GM12878 (cell line): ENCODE data around the gene CMYA5. TPM values are rescaled to one million over a fixed set of nuclear protein-coding genes. Genes with fewer than 3 reads are reported as not detected.

Experiments
- ATAC-seq: fragments of 200-7000 bp; cut with Tn5 transposase; 3 replicates; pipeline ENCODE4 v1.9.1; 2020; ENCODE audit warnings: mild to moderate bottlenecking, moderate library complexity
- BruUV-seq: library from RNA; stranded (reverse); fragments of 400-500 nt; replicated peaks from 2 replicates; lab custom pipeline; 2021; lab: Mats Ljungman, UMichigan
- CTCF ChIA-PET: fragments of 300-600 bp; sonication (Branson Sonifier 250); formaldehyde crosslinking; extraction: SDS; loops from one replicate; lab custom pipeline; 2021; ENCODE audit warnings: inconsistent platforms; lab: Yijun Ruan, JAX
- POLR2A ChIA-PET: fragments of 350-600 bp; formaldehyde crosslinking; extraction: SDS; loops from one replicate; lab custom pipeline; 2021; ENCODE audit warnings: inconsistent platforms; lab: Charles Lee
- RAD21 ChIA-PET: fragments of 300-600 bp; sonication (Branson Sonifier 250); formaldehyde crosslinking; loops from one replicate; lab custom pipeline; 2023; ENCODE audit warnings: antibody characterized with exemption; ENCODE audit not compliant: unreplicated experiment; lab: Charles Lee
- SMC1A ChIA-PET: fragments of 300-600 bp; sonication (Branson Sonifier 250); formaldehyde crosslinking; loops from one replicate; lab custom pipeline; 2023; ENCODE audit not compliant: unreplicated experiment, uncharacterized antibody; lab: Charles Lee
- DNase-seq: peaks from one replicate; pipeline ENCODE4 v3.0.0-alpha.2; 2011; ENCODE audit warnings: low read depth, low spot score
- FAIRE-seq: peaks from 3 replicates; lab custom pipeline; 2011; peaks lifted over from hg19 to GRCh38; lab: Jason Lieb, UNC
- H2AFZ ChIP-seq: 2 replicates; pipeline ENCODE4 v1.6.0; 2011; ENCODE audit warnings: low read depth, low read length, control low read depth; ENCODE audit not compliant: control insufficient read depth
- H3K27ac ChIP-seq: 2 replicates; pipeline ENCODE4 v1.5.1; 2011; ENCODE audit warnings: control low read depth; ENCODE audit not compliant: control insufficient read depth, insufficient read depth
- H3K27me3 ChIP-seq, 2 experiments: replicated peaks in 1 of 2; 2 replicates each; pipeline versions ENCODE4 v1.6.0 to v1.6.1; 2011; ENCODE audit warnings: low read length in 1 of 2; ENCODE audit not compliant: control insufficient read depth in 2 of 2, insufficient read depth in 2 of 2
- H3K36me3 ChIP-seq, 2 experiments: 2 replicates each; pipeline ENCODE4 v1.5.1; 2011; ENCODE audit warnings: low read length in 1 of 2; ENCODE audit not compliant: control insufficient read depth in 2 of 2, insufficient read depth in 2 of 2
- H3K4me1 ChIP-seq: 2 replicates; pipeline ENCODE4 v1.6.1; 2011; ENCODE audit warnings: mild to moderate bottlenecking, low read length, moderate library complexity, mixed read lengths; ENCODE audit not compliant: control insufficient read depth, insufficient read depth
- H3K4me2 ChIP-seq: 2 replicates; pipeline ENCODE4 v1.6.0; 2011; ENCODE audit warnings: control low read depth; ENCODE audit not compliant: control insufficient read depth, insufficient read depth
- H3K4me3 ChIP-seq: fragments of 200-600 bp; sonication (generic); 2 replicates; pipeline ENCODE4 v1.5.1; 2016
- H3K79me2 ChIP-seq: 2 replicates; pipeline ENCODE4 v1.6.0; 2011; ENCODE audit warnings: low read length; ENCODE audit not compliant: control insufficient read depth, insufficient read depth
- H3K9ac ChIP-seq: 2 replicates; pipeline ENCODE4 v1.8.0; 2011; ENCODE audit warnings: low read length, control low read depth, mixed read lengths; ENCODE audit not compliant: control insufficient read depth, insufficient read depth
- H3K9me3 ChIP-seq: replicated peaks from 3 replicates; pipeline ENCODE4 v1.5.1; 2011; ENCODE audit warnings: mild to moderate bottlenecking, low read length; ENCODE audit not compliant: control insufficient read depth, insufficient read depth
- H4K20me1 ChIP-seq: 2 replicates; pipeline ENCODE4 v1.6.0; 2011; ENCODE audit not compliant: control insufficient read depth, insufficient read depth
- ATF2 ChIP-seq: IDR thresholded peaks from 2 replicates; pipeline ENCODE4 v1.6.1; 2012; ENCODE audit warnings: low read length, inconsistent platforms
- BCL3 ChIP-seq: IDR thresholded peaks from 2 replicates; pipeline ENCODE4 v1.6.1; 2011; ENCODE audit warnings: borderline replicate concordance, low read depth, mild to moderate bottlenecking, moderate library complexity, low read length; ENCODE audit not compliant: insufficient read depth, poor library complexity, severe bottlenecking
- CEBPB ChIP-seq, 2 experiments: fragments of 150-350 bp in 1 of 2; IDR thresholded peaks; 2 replicates each; pipeline ENCODE4 v1.6.1; 2012 to 2014; ENCODE audit warnings: low read depth in 2 of 2, low read length in 2 of 2, borderline replicate concordance in 1 of 2, inconsistent platforms in 1 of 2
- CHD1 ChIP-seq: IDR thresholded peaks from 2 replicates; pipeline ENCODE4 v1.6.1; 2012; ENCODE audit warnings: low read depth, low read length, improper control_type of control experiment
- ESRRA ChIP-seq: IDR thresholded peaks from 2 replicates; pipeline ENCODE4 v1.6.1; 2012; ENCODE audit warnings: mild to moderate bottlenecking, low read length, improper control_type of control experiment
- HDAC2 ChIP-seq: fragments of 200-600 bp; sonication (generic); IDR thresholded peaks from 2 replicates; pipeline ENCODE4 v1.6.1; 2017
- PRDM15 ChIP-seq: fragments of 450-650 bp; formaldehyde crosslinking; IDR thresholded peaks from 2 replicates; pipeline ENCODE4 v1.4.0; 2020; ENCODE audit warnings: mild to moderate bottlenecking, moderate library complexity
- STAT1 ChIP-seq: fragments of 450-650 bp; conservative IDR thresholded peaks from 2 replicates; pipeline ENCODE4 v1.6.1; 2014; ENCODE audit warnings: antibody characterized with exemption, mild to moderate bottlenecking
- STAT3 ChIP-seq: IDR thresholded peaks from 2 replicates; pipeline ENCODE4 v1.6.1; 2011; ENCODE audit warnings: low read depth, low read length, improper control_type of control experiment
- TARDBP ChIP-seq: IDR thresholded peaks from 2 replicates; pipeline ENCODE4 v1.6.1; 2016; ENCODE audit warnings: borderline replicate concordance
- USF1 ChIP-seq: IDR thresholded peaks from 2 replicates; pipeline ENCODE4 v1.6.1; 2011; ENCODE audit warnings: borderline replicate concordance, low read depth, mild to moderate bottlenecking, moderate library complexity, mixed read lengths, low read length; ENCODE audit not compliant: insufficient read depth; ENCODE audit errors: extremely low read length
- USF2 ChIP-seq: IDR thresholded peaks from 2 replicates; pipeline ENCODE4 v1.6.1; 2011; ENCODE audit warnings: low read depth, low read length, improper control_type of control experiment, borderline replicate concordance
- ZNF217 ChIP-seq: fragments of 450-650 bp; IDR thresholded peaks from 2 replicates; pipeline ENCODE4 v1.6.1; 2017; ENCODE audit warnings: antibody characterized with exemption, mild to moderate bottlenecking
- WGBS: methylation state at CpG from one replicate; pipeline ENCODE4 v1.1.6; 2016; ENCODE audit warnings: low lambda C conversion rate; ENCODE audit not compliant: insufficient replicate concordance, insufficient coverage; ENCODE audit errors: missing lambda C conversion rate; 5-methylcytosine and 5-hydroxymethylcytosine counted together
- in situ Hi-C: fragments of 300-500 bp; cut with MboI; formaldehyde crosslinking; loops from 9 replicates; pipeline ENCODE4 v1.14.3; 2018; ENCODE audit warnings: mixed read lengths
- intact Hi-C: fragments of 100-400 bp; cut with micrococcal nuclease; formaldehyde crosslinking; loops from one replicate; pipeline ENCODE4 v1.14.2; 2022; ENCODE audit not compliant: unreplicated experiment
- polyA plus RNA-seq, 11 experiments: library from polyadenylated mRNA; depleted of rRNA in 4 of 11; unstranded in 6 of 11; stranded (reverse) in 5 of 11; fragments of >200 nt; fragmentation: Nextera tagmentation in 4 of 11; fragmentation: Illumina TruSeq in 1 of 11; extraction: Ambion mirVana in 4 of 11; extraction: Trizol in 1 of 11; gene quantifications; 1 replicate in 1 of 11; 2 replicates in 10 of 11; pipeline versions ENCODE4 v1.2.1 to v1.2.3, GENCODE V29; 2011 to 2016; ENCODE audit warnings: inconsistent platforms in 2 of 11, missing spikeins in 2 of 11, low read depth in 1 of 11
- total RNA-seq, 4 experiments: library from RNA; depleted of rRNA in 3 of 4; stranded (reverse); fragments of >200 nt in 3 of 4; fragmentation: Illumina TruSeq in 1 of 4; extraction: Trizol in 1 of 4; gene quantifications; 2 replicates each; pipeline versions ENCODE4 v1.2.1 to v1.2.3, GENCODE V29; 2013 to 2021

CMYA5 gene
- total and polyA plus RNA-seq, 10 of the 15 experiments (the other 5 are each of a cell fraction or from before 2014, with no cell fraction given), result 0.01 to 0.34 (median 0.16) TPM; not detected in 1

- Histone ChIP-seq H3K9ac (no peak overlapping the region), H3K27me3 (no peaks in the 10 kb centered on the region), H3K4me3 (no peak overlapping the region), H4K20me1 (no peaks in the 10 kb centered on the region), H3K4me1 (no peaks in the 10 kb centered on the region), H2AFZ (no peak overlapping the region), H3K9me3 (no peaks in the 10 kb centered on the region), H3K79me2 (no peaks in the 10 kb centered on the region), H3K27ac (no peak overlapping the region), H3K36me3 (peaks cover 0 to 9% of the 10 kb centered on the region in 2 experiments; a peak in 1 of 4 replicates), H3K4me2 (no peak overlapping the region)
- no peak for DNase-seq
- ChIA-PET RAD21 (no interaction called here), SMC1A (interaction anchor here (1.1 kb wide), 1 partner anchor 12 kb away, joined by 3 read pairs; no protein-coding TSS in a partner anchor), POLR2A (no interaction called here), CTCF (no interaction called here)
- no peak for ATAC-seq
- intact Hi-C loops, result no loop called here
- BruUV-seq, result no TSS peak
- in situ Hi-C loops, result no loop called here
- TF ChIP-seq ESRRA (no peak), TARDBP (no peak), ATF2 (no peak), CEBPB (IDR thresholded peaks at IDR 0.05; ENCODE audit: borderline replicate concordance in 1 of 2, low read depth in 2 of 2, low read length in 2 of 2) (no peak), CHD1 (no peak), STAT1 (no peak), ZNF217 (no peak), USF1 (no peak), BCL3 (no peak), PRDM15 (CRISPR knock-in tag) (no peak), STAT3 (no peak), HDAC2 (no peak), USF2 (no peak)
- no peak for FAIRE-seq
- WGBS, result 95% methylated on average over 2 of the region's 2 CpGs
Observed at GRCh38 chr5:79672392-79672791, 17.2 kb upstream of the CMYA5 start.
